Esophagus muscularis mucosa (tissue), 4 donors: ENCODE results near the gene SNCG. TPM values are rescaled to one million over a fixed set of nuclear protein-coding genes. Genes with fewer than 3 reads are reported as not detected.

Experiments
- DNase-seq: peaks from one replicate; pipeline ENCODE4 v3.0.0-alpha.2; 2017; ENCODE audit errors: extremely low spot score
- H3K27ac ChIP-seq, 4 donors: fragments of 200-600 bp; sonication (generic); replicated peaks in 1 of 4; 1 replicate in 3 of 4; 2 replicates in 1 of 4; pipeline ENCODE4 v1.5.1; 2016 to 2019; ENCODE audit warnings: mild to moderate bottlenecking in 1 of 4
- H3K27me3 ChIP-seq, 4 donors: fragments of 200-600 bp; sonication (generic); one replicate each; pipeline versions ENCODE4 v1.5.1 to v1.6.0; 2016 to 2019
- H3K36me3 ChIP-seq, 4 donors: fragments of 200-600 bp; sonication (generic); one replicate each; pipeline ENCODE4 v1.5.1; 2016 to 2019
- H3K4me1 ChIP-seq, 4 donors: fragments of 200-600 bp; sonication (generic); one replicate each; pipeline ENCODE4 v1.5.1; 2016 to 2019
- H3K4me3 ChIP-seq, 4 donors: fragments of 200-600 bp; sonication (generic); 1 replicate in 2 of 4; 2 replicates in 2 of 4; pipeline ENCODE4 v1.5.1; 2016 to 2019; ENCODE audit warnings: mild to moderate bottlenecking in 4 of 4, moderate library complexity in 1 of 4
- H3K9me3 ChIP-seq, 4 donors: fragments of 200-600 bp; sonication (generic); 1 replicate in 3 of 4; 2 replicates in 1 of 4; pipeline ENCODE4 v1.5.1; 2016 to 2019
- CTCF ChIP-seq, 3 experiments: fragments of 200-600 bp in 2 of 3; fragments of 450-650 bp in 1 of 3; sonication (generic) in 2 of 3; IDR thresholded peaks; one replicate each; pipeline ENCODE4 v1.5.1; 2017 to 2019; ENCODE audit warnings: antibody characterized with exemption in 3 of 3, mild to moderate bottlenecking in 2 of 3, moderate library complexity in 1 of 3
- EP300 ChIP-seq: sonication (generic); formaldehyde crosslinking; IDR thresholded peaks from one replicate; pipeline ENCODE4 v1.6.1; 2017; ENCODE audit warnings: antibody characterized with exemption
- POLR2A ChIP-seq: fragments of 450-650 bp; IDR thresholded peaks from one replicate; pipeline ENCODE4 v1.6.1; 2017; ENCODE audit warnings: antibody characterized with exemption, moderate library complexity, mild to moderate bottlenecking, low read depth
- POLR2AphosphoS5 ChIP-seq, 2 donors: sonication (generic); formaldehyde crosslinking; IDR thresholded peaks; one replicate each; pipeline ENCODE4 v1.6.1; 2017; ENCODE audit warnings: antibody characterized with exemption in 2 of 2
- WGBS: methylation state at CpG from one replicate; pipeline ENCODE4 v1.1.5; 2018; 5-methylcytosine and 5-hydroxymethylcytosine counted together
- intact Hi-C: fragments of 100-400 bp; cut with DNase I; formaldehyde crosslinking; loops from one replicate; pipeline ENCODE4 v1.15.1; 2023
- total RNA-seq, 4 donors: library from RNA; depleted of rRNA; stranded (reverse); fragments of >200 nt; gene quantifications; one replicate each; pipeline versions ENCODE4 v1.1.0 to v1.2.1, GENCODE V29; 2016

Gene SNCG
- total RNA-seq, 4 donors from 2014 or later: 13.3 to 41.6 (median 30.6) TPM

- intact Hi-C loops: no loop called here
- Histone ChIP-seq H3K27ac (no peak overlapping the region), H3K36me3 (no peaks in the 10 kb centered on the region), H3K4me3 (no peak overlapping the region), H3K9me3 (no peaks in the 10 kb centered on the region), H3K4me1 (peaks cover 44 to 70% (median 64%) of the 10 kb centered on the region in 4 donors), H3K27me3 (no peaks in the 10 kb centered on the region)
- WGBS: 94% methylated on average over 7 of the region's 7 CpGs
- TF ChIP-seq POLR2AphosphoS5 (IDR thresholded peaks at IDR 0.05): no peak
- TF ChIP-seq POLR2A: no peak
- no peak for TF ChIP-seq EP300
- TF ChIP-seq CTCF (IDR thresholded peaks at IDR 0.05): no peak
- DNase-seq: no peak
Observed at GRCh38 chr10:86962981-86963310, 4.5 kb downstream of the SNCG start.

- Histone ChIP-seq H3K36me3 (no peaks in the 10 kb centered on the region), H3K4me3 (no peak overlapping the region), H3K27ac (no peak overlapping the region), H3K27me3 (no peaks in the 10 kb centered on the region), H3K9me3 (no peaks in the 10 kb centered on the region), H3K4me1 (peaks cover 44 to 70% (median 64%) of the 10 kb centered on the region in 4 donors)
- intact Hi-C loops: no loop called here
- no peak for DNase-seq
- 95% methylated on average over 11 of the region's 12 CpGs for WGBS
- TF ChIP-seq CTCF (IDR thresholded peaks at IDR 0.05) (no peak), POLR2A (no peak), POLR2AphosphoS5 (IDR thresholded peaks at IDR 0.05) (no peak), EP300 (no peak)
Observed at GRCh38 chr10:86963341-86963919, 5.0 kb downstream of the SNCG start.

- Histone ChIP-seq H3K27me3 (no peaks in the 10 kb centered on the region), H3K4me3 (no peak overlapping the region), H3K36me3 (no peaks in the 10 kb centered on the region), H3K9me3 (no peaks in the 10 kb centered on the region), H3K4me1 (peaks cover 41 to 70% (median 64%) of the 10 kb centered on the region in 4 donors), H3K27ac (no peak overlapping the region)
- 87% methylated on average over 3 of the region's 13 CpGs for WGBS
- intact Hi-C loops: no loop called here
- TF ChIP-seq CTCF (IDR thresholded peaks at IDR 0.05) (no peak), POLR2A (no peak), POLR2AphosphoS5 (IDR thresholded peaks at IDR 0.05) (no peak), EP300 (no peak)
- no peak for DNase-seq
Observed at GRCh38 chr10:86964061-86964846, 5.9 kb downstream of the SNCG start.

GRCh38 chr10:86964847-86965190 lies 6.4 kb downstream of the SNCG start:
- DNase-seq: peak; percentile 87

More at GRCh38 chr10:86964847-86965190, 6.4 kb downstream of the SNCG start:
- Histone ChIP-seq H3K9me3 (no peaks in the 10 kb centered on the region), H3K4me1 (peaks cover 44 to 70% (median 64%) of the 10 kb centered on the region in 4 donors), H3K4me3 (no peak overlapping the region), H3K27me3 (no peaks in the 10 kb centered on the region), H3K36me3 (no peaks in the 10 kb centered on the region), H3K27ac (no peak overlapping the region)
- intact Hi-C loops: no loop called here
- TF ChIP-seq POLR2AphosphoS5 (IDR thresholded peaks at IDR 0.05) (no peak), CTCF (IDR thresholded peaks at IDR 0.05) (no peak), POLR2A (no peak), EP300 (no peak)
- 89% methylated on average over 2 of the region's 2 CpGs for WGBS
